Pons (tissue), 1 donor: Measurements from ENCODE around the gene FRY.
"Not testable (repeated sequence)": the region's sequence is repeated elsewhere in the genome, so short reads cannot be mapped to it uniquely, and the experiment has no call there.

ENCODE experiments used
- DNase-seq: peaks from one replicate; pipeline ENCODE4 v3.0.0-alpha.2; 2016; ENCODE audit warnings: low spot score

FRY gene

GRCh38 chr13:32041429-32041828, 9.9 kb downstream of the FRY start:
- DNase-seq, result no peak

DNA sequence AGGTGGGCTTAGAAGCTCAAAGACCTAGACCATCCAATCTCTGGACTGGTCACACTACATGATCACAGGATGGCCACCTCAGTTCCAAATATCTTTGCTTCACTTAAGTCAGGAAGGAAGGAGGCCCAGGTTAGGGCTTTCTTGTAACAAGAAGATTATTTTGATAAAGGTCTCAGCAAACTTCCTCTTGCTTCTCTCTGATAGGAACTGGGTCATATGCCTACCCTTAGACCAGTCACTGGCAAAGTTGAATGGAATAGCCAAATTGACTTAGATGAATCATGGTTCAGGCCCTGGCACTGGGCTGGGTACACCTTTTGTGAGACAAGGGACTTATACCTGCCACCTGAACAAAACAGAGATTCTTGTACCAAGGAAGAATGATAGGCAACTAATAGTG, 11.0 kb downstream of the FRY start:
- no peak for DNase-seq

- DNase-seq, result no peak
These were observed 12.9 kb downstream of the FRY start for GRCh38 chr13:32044446-32044845.

GRCh38 chr13:32045537-32045936, 14.0 kb downstream of the FRY start:
- DNase-seq, result no peak

GRCh38 chr13:32045982-32046785, 14.6 kb downstream of the FRY start:
- DNase-seq, result peak; percentile 90

- no peak for DNase-seq
These were observed 15.5 kb downstream of the FRY start for GRCh38 chr13:32047088-32047487.

DNA sequence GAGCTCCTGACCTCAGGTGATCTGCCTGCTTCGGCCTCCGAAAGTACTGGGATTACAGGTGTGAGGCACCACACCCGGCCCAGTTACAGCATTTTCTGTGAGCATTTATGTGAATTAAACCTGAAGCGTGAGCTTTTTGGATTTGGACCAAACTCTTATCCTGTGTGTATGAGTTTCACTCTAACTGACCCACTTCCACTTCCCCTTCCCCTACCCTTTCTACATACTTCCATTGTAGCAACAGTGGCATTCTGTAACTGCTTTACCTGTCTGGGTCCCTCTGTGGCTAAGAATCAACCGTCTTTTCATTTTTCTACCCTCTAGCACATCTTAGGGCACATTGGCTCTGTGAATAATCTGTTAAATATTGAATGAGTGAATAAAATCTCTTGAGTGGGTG, 16.2 kb downstream of the FRY start:
- no peak for DNase-seq

GRCh38 chr13:32048816-32049215, 17.2 kb downstream of the FRY start:
- no peak for DNase-seq

- no peak for DNase-seq
These were observed 19.6 kb downstream of the FRY start for GRCh38 chr13:32051156-32051555.

DNA sequence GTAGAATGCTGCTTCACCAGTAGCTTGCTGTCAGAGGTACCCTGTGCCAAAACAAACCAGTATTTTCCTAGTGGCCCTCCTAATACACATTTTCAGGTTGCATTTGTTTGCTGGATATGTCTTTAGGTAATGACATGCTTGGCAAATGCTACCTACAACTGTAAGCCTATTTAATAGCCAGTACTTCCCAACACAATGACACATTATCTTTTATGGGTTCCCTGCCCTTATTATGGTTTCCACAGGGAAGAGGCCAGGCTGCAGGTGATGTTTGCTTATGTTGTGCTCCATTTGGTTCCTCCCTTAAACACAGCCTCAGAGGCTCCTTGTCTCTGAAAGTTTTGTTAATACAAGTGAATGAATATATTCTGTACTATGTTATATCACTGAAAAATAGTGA, 24.7 kb downstream of the FRY start:
- no peak for DNase-seq

- not testable (repeated sequence) for DNase-seq
These were observed 25.8 kb downstream of the FRY start for GRCh38 chr13:32057325-32057724.

- no peak for DNase-seq
These were observed 28.0 kb downstream of the FRY start for GRCh38 chr13:32059511-32059984.

DNA sequence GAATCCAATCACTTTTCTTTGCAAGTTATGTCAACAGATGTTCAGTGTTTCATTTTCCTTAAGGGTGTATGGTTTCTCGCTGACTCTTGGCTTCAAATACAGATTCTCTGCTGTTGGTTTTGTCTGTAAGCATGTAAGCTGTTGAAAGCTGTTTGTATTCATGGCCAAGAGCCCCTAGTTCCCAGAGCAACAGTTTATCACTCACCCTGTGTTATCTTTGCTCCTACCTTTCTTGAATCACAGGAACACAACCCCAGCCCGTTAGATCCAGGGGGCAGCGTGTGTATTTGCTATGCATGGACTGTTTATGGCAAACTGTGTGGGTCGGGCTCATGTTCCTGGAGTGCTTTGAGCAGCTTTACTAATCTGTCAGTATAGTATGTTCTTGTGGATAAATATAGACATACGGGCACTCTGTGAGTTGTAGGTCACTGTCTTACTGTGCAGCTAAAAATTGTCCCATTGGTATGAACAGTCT, 28.9 kb downstream of the FRY start:
- no peak for DNase-seq

GRCh38 chr13:32063619-32064233, 32.2 kb downstream of the FRY start:
- no peak for DNase-seq

GRCh38 chr13:32067149-32067961, 35.8 kb downstream of the FRY start:
- DNase-seq, result no peak

DNA sequence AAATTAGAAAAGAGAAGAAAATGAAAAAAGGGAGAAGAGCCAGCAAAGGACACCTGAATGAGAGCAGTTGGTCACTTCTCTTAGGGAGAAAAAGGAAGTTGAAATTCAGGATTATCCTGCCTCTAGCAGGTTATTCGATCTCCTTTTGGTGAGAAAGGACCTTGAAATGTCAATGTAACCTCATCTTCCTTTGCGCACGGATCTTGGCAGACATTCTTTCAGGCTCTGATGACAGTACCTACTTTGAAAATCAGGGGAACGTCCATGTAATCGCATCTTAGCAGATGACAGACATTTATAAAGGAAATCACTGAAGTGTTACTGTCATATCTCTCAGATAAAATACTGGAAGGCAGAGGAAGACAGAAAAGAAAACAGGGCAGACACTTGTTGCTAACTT, 36.7 kb downstream of the FRY start:
- no peak for DNase-seq

- DNase-seq, result no peak
These were observed 41.7 kb downstream of the FRY start for GRCh38 chr13:32073180-32073864.

DNA sequence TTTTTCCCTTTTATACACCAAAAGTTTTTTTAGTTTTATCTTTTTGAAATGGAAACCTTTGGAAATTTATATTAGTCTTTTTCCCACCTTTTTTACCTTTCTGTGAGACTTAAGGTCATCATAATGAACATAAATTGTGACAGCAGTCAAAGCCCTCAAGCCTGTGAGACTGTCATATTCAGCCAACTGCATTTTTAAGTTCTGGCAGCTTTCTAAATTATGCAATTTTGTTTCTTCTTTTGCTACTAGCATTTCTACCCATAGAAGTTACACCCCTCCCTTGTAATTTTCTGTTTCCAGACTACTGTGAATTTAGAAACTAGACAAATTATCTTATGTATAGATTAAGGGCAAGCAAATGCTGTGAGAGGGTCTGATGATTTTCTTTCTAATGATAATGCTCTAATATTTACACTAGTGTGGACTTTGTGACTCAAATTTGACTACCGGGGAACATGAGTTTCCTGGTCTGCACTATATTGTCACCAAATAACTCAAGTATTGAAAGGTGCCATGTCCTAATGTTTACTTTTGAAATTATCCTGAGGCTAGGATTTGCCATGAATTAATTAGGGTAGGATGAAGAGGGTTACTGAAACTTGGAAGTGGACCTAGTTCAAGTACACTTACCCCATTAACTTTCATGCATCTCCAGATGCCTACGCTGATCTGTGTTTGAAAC, 43.7 kb downstream of the FRY start:
- no peak for DNase-seq

- DNase-seq, result peak; percentile 17
These were observed 48.0 kb downstream of the FRY start for GRCh38 chr13:32079587-32079986.

DNA sequence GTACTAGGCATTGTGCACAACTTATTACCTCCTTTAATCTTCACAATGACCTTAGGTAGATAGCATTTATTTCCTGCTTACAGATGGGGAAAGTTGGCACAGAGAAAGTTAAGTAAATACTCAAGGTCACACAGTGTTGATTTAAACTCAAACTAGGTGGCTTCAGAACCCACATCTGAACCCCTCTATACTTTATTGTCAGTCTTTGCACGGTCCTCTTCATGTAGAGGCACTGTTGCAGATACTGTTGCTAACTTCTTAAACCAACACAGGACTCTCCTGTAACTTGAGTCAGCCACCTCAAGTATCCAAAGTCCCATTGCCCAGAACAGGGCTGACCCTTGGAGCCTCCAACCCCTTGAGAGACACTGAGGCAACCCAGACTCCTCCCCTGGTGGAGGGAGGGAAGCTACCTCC, 48.8 kb downstream of the FRY start:
- no peak for DNase-seq

DNA sequence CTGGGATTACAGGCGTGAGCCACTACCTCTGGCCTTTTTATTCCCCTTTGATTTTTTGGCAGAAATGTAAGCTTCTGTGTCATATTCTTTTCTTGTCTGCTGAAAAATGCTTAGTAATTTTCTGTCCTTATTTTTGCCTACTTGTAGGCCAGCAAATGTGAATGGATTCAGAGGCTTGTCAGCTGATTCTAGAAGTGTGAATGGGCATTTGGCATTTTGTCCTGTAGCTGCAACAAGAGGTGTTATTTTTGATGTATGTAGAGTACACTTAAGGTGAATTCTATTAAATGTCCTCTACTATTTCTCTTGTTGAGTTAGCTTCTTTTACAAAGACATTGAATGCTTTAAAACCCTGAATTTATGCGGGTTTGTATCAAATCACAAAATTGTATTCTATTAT, 50.0 kb downstream of the FRY start:
- no peak for DNase-seq
